ENCODE measurements around the gene FCRL6. TPM values are rescaled to one million over a fixed set of nuclear protein-coding genes. Genes with fewer than 3 reads are reported as not detected.

Gene FCRL6
- total RNA-seq, 1 donor from 2014 or later: 0.23 TPM

GRCh38 chr1:159831412-159832141, 29.4 kb downstream of the FCRL6 start:
- DNase-seq (ENCODE audit: low spot score): no peak
- no peak for ATAC-seq

DNA sequence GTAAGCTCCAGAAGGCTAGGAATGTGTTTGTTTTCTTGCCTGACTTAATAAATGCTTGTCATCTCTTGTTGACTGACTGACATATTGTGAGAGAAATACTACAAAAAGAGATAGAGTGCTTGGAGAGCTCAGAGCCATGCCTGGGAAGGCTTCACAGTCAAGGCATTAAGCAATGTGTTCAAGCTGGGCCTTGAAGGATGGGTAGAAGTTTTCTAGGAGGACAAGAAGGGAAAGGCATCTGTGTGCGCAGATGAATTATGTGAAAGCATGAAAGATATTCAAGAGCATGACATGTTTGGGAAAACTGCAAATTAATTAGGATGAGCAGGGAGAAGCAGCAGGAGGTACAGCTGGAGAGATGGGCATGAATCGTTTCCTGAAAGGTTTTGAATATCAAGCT, 30.1 kb downstream of the FCRL6 start:
- ATAC-seq: no peak

GRCh38 chr1:159835356-159835755, 33.2 kb downstream of the FCRL6 start:
- DNase-seq (ENCODE audit: low spot score) (no peak), ATAC-seq (no peak)

More for the DNA sequence above, 30.1 kb downstream of the FCRL6 start:
- DNase-seq (ENCODE audit: low spot score): no peak

- DNase-seq (ENCODE audit: low spot score): no peak
Measured at GRCh38 chr1:159835862-159836525, 33.8 kb downstream of the FCRL6 start.

DNA sequence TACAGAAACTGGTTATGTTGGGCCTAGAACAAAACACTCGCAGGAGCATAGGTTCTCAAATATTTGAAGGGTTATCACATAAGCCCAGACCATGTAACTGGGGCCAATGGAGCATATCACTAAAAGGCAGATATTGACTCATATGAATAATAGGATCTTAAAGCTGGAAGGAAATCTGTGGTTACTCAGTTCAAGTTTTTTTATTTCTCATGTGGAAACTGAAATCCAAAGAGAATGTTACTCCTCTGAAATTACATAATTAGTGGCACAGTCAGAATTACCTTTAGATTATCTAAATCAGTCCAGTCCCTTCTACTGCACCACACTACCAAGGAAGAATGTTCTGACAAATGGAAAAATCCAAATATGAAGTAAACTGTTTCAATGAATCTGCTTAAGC, 36.6 kb downstream of the FCRL6 start:
- ATAC-seq (no peak), DNase-seq (ENCODE audit: low spot score) (no peak)

More at GRCh38 chr1:159835862-159836525, 33.8 kb downstream of the FCRL6 start:
- no peak for ATAC-seq

DNA sequence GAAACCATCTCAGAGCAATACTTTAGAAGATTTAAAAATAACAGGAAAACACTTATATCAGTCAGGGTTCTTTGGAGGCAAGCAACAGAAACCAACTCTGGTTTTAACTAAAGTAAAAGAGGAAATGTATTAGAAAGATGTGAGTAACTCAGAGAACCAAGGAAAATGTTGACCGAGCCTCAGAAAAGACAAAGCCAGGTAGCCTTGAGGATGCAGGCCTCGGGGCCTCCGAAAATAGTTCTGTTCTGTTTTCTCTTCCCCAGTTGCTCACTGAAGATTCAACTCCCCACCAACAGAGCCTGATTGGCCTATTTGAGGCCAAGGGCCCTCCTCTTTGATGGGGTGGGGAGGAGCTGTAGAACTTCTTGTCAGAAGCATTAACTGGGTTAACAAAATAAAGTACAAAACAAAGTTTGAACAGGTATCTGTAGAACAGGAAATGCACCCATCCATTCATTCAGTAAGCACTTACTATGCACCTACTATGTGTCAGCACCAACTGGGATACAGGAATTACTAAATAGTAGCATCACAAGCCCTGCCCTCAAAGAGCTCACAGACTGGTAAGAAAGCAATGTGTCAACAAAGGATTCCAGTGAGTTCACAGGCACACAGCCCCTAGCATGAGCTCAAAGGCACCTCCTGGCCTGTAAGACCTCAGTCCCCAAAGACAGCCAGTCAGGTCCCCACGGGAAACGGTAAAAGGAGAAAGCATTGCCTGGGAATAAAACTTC, 37.1 kb downstream of the FCRL6 start:
- no peak for DNase-seq (ENCODE audit: low spot score)
- ATAC-seq: no peak

DNA sequence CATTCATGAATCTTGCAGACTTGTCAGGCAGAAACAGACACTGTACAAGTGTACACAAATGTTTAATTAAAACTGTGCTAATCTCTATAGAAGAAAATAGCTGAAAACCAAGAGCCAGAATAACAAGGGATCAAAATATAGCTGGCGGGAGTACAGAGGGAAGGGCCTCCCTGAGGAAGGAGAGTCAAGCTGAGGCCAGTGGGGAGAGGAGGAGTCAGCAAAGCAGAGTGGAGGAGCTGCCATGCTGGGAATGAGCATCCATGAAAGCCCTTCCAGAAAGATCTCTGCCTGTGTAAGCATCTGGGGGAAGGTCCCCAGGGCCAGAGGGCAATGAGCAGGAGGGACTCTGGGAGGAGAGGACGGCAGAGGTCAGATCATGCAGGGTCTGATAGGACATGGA, 39.6 kb downstream of the FCRL6 start:
- DNase-seq (ENCODE audit: low spot score) (no peak), ATAC-seq (no peak)

DNA sequence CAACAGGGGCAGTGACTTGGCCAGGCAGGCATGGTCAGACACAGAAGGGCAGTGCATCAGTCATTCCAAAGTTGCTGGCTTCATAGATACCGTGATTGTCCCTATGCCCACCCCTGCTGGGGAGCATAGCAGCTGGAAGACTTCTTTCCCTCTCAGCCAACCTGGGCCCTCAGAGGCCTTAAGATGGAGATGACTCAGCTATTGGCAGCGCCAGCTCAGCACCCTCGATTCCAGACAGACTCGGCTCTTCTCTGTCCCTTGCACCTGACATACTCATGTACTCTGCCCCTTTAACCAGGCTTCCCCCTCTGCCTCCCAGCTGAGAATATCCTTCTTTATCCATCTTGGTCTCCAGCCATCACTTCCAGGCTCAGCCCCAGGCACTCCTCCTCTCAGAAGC, 41.3 kb downstream of the FCRL6 start:
- DNase-seq (ENCODE audit: low spot score): no peak
- ATAC-seq: no peak

- ATAC-seq (peak; percentile 91), DNase-seq (ENCODE audit: low spot score) (no peak)
Measured at GRCh38 chr1:159845751-159846629, 43.8 kb downstream of the FCRL6 start.

GRCh38 chr1:159847231-159847630, 45.1 kb downstream of the FCRL6 start:
- no peak for ATAC-seq
- no peak for DNase-seq (ENCODE audit: low spot score)

GRCh38 chr1:159848326-159848725, 46.2 kb downstream of the FCRL6 start:
- no peak for ATAC-seq
- no peak for DNase-seq (ENCODE audit: low spot score)

- ATAC-seq: no peak
- DNase-seq (ENCODE audit: low spot score): no peak
Measured at GRCh38 chr1:159849626-159850366, 47.6 kb downstream of the FCRL6 start.

DNA sequence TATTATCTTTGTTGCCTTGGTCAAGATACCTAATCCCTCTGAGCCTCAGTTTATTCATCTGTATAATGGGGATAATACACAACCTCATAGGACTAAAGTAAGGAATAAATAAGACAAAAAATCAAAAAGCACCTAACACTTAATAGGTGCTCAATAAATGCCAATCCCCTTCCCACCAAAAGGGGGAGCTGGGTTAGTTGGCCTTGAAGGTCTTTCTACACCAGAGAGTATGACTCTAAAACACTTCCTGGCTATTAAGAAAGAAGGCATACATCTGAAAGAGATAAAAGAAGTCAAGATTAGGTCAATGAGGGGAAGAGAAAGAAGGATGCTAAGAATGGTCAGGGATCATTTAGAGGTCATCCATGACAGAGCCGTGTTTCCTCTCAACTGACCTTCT, 49.2 kb downstream of the FCRL6 start:
- ATAC-seq: no peak

GRCh38 chr1:159853417-159854115, 51.4 kb downstream of the FCRL6 start:
- ATAC-seq (no peak), DNase-seq (ENCODE audit: low spot score) (no peak)

More for the DNA sequence above, 49.2 kb downstream of the FCRL6 start:
- no peak for DNase-seq (ENCODE audit: low spot score)

DNA sequence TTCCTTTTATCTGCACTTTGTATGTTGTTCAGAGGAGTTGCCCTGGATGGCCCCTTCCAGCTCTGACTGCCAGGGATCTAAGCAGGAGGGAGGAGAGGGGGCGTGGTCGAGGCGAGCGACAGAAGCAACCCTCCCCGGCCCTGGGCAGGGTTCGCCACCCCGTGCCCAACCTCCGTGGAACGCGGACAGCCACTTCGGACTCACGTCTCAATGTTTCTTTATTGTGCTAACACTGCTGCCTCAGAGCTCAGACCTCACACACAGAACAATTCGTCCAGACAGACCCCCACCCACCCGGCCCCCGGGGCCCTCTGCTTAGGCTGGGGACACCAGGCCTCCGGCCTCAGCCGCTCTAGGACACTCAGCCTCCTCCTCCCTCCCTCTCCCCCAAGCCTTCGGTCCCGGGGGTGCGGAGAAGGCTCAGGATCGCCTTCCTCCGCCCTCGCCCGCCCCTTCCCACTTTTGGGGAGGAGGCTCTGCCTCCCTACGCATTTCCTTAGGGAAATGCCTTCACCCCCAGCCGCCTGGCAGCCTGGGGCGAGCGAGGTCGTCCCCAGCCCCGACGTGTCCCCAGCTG, 52.0 kb downstream of the FCRL6 start:
- DNase-seq (ENCODE audit: low spot score) (peak; percentile 63), ATAC-seq (peak; percentile 88)

- ATAC-seq: peak; percentile 84
- DNase-seq (ENCODE audit: low spot score): peak; percentile 66
Measured at GRCh38 chr1:159854693-159855192, 52.6 kb downstream of the FCRL6 start.

GRCh38 chr1:159855709-159856108, 53.5 kb downstream of the FCRL6 start:
- no peak for ATAC-seq
- DNase-seq (ENCODE audit: low spot score): no peak

GRCh38 chr1:159856576-159856975, 54.4 kb downstream of the FCRL6 start:
- no peak for ATAC-seq
- DNase-seq (ENCODE audit: low spot score): no peak

GRCh38 chr1:159857889-159858288, 55.7 kb downstream of the FCRL6 start:
- DNase-seq (ENCODE audit: low spot score) (no peak), ATAC-seq (no peak)

All from left lobe of liver (tissue), 2 donors.